Measurements from ENCODE around the gene CDH5. TPM values are rescaled to one million over a fixed set of nuclear protein-coding genes. Genes with fewer than 3 reads are reported as not detected.

Gene CDH5
- total RNA-seq, 1 experiment from 2014 or later: not detected

Other genes starting within 250 kb of the CDH5 start
- 1.1 and 2.7 TPM in 2 replicates for gene BEAN1, start 60.6 kb downstream of the CDH5 start, total RNA-seq (2022)
- 31.2 and 38.2 TPM in 2 replicates for gene TK2, start 183.4 kb downstream of the CDH5 start, total RNA-seq (2022)
- 41.3 and 57.8 TPM in 2 replicates for gene CKLF, start 185.9 kb downstream of the CDH5 start, total RNA-seq (2022)
- gene CMTM1, start 199.7 kb downstream of the CDH5 start, total RNA-seq (2022): 2.1 and 4.8 TPM in 2 replicates
- gene CMTM2, start 212.8 kb downstream of the CDH5 start, total RNA-seq (2022): not detected in 2 replicates
- 4.3 and 5.7 TPM in 2 replicates for gene CMTM3, start 238.0 kb downstream of the CDH5 start, total RNA-seq (2022)